ENCODE data around the gene TSPAN4. TPM values are rescaled to one million over a fixed set of nuclear protein-coding genes. Genes with fewer than 3 reads are reported as not detected.

Gene TSPAN4
- total and polyA plus RNA-seq, 2 of the 13 experiments (the other 11 are each of a cell fraction or from before 2014, with no cell fraction given) = 31.7 to 68.3 TPM

DNA sequence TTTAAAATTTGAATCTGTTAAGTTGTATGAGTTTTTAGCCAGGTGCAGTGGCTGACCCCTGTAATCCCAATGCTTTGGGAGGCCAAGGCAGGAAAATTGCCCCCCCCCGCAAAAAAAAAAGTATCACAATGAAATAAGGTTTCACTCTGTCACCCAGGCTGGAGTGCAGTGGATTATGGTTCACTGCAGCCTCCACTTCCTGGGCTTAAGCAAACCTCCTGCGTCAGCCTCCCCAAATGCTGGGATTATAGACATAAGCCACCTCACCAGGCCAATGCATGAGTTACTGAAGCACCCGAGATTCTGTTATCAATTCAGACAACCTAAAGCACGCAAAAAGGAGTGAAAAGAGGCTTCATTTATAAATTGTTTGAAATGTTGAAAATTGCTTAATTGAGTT is 70.4 kb downstream of the TSPAN4 start:
- FAIRE-seq (no peak), ATAC-seq (no peak), DNase-seq (ENCODE audit: low spot score) (no peak)
- 92% methylated on average over 4 of the region's 4 CpGs for WGBS (ENCODE audit: low lambda C conversion rate)
- no peaks in the 10 kb centered on the region; a peak in 1 of 5 replicates for H3K27me3 ChIP-seq (ENCODE audit: control insufficient read depth in 1 of 2, insufficient read depth in 2 of 2, low read length in 2 of 2)
- peaks cover 0 to 3% of the 10 kb centered on the region in 2 experiments; a peak in 1 of 5 replicates for H3K36me3 ChIP-seq (replicated peaks in 1 of 2; ENCODE audit: control insufficient read depth in 1 of 2, insufficient read depth in 2 of 2, low read length in 2 of 2)
- in situ Hi-C loops (cut with HindIII; ENCODE audit: extremely low pct_ligation_motif_present, low pct_unique_long_range_greater_than_20kb) (no loop called here), intact Hi-C loops (cut with micrococcal nuclease; ENCODE audit: unreplicated experiment) (no loop called here)
- ChIA-PET CTCF (ENCODE audit: low intra/inter-chr PET ratio, low total read pairs) (no interaction called here), POLR2A (interaction anchor here (1.1 kb wide), 1 partner anchor 94 kb away, joined by 3 read pairs; the partner anchor contains the start of gene PNPLA2)
- no peak overlapping the region for H3K4me3 ChIP-seq (replicated peaks in 1 of 3; ENCODE audit: insufficient read depth in 1 of 3, low read depth in 2 of 3, low read length in 3 of 3)
- TF ChIP-seq ZNF770 (CRISPR knock-in tag; IDR thresholded peaks at IDR 0.05) = peak; percentile 67
- TF ChIP-seq FOXP4 (CRISPR knock-in tag; IDR thresholded peaks at IDR 0.05) = no peak
- TF ChIP-seq PRDM4 (CRISPR knock-in tag; IDR thresholded peaks at IDR 0.05; ENCODE audit: borderline replicate concordance) = no peak
- TF ChIP-seq, protein P1, sequence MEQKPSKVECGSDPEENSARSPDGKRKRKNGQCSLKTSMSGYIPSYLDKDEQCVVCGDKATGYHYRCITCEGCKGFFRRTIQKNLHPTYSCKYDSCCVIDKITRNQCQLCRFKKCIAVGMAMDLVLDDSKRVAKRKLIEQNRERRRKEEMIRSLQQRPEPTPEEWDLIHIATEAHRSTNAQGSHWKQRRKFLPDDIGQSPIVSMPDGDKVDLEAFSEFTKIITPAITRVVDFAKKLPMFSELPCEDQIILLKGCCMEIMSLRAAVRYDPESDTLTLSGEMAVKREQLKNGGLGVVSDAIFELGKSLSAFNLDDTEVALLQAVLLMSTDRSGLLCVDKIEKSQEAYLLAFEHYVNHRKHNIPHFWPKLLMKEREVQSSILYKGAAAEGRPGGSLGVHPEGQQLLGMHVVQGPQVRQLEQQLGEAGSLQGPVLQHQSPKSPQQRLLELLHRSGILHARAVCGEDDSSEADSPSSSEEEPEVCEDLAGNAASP (CRISPR knock-in tag; IDR thresholded peaks at IDR 0.05; ENCODE audit: borderline replicate concordance) = no peak
- no peak overlapping the region for H3K4me2 ChIP-seq (ENCODE audit: low read depth, low read length)
- no peak overlapping the region for H2AFZ ChIP-seq (ENCODE audit: low read length)
- no peaks in the 10 kb centered on the region for H3K9me3 ChIP-seq (ENCODE audit: low read length)
- BruUV-seq (replicated peaks) = no TSS peak
- H3K9ac ChIP-seq (ENCODE audit: insufficient read depth, low read depth, low read length) = no peak overlapping the region
- H4K20me1 ChIP-seq (ENCODE audit: insufficient read depth, low read length) = no peaks in the 10 kb centered on the region
- H3K79me2 ChIP-seq (ENCODE audit: insufficient read depth, low read length) = peaks cover 27% of the 10 kb centered on the region
- H3K27ac ChIP-seq (ENCODE audit: extremely low read length, insufficient read depth, low read length) = no peak overlapping the region
- peaks cover 56% of the 10 kb centered on the region for H3K4me1 ChIP-seq (ENCODE audit: insufficient read depth, low read length)
